PFSK-1 (cell line): ENCODE results near the gene RAPGEF3.

Experiments used
- FOXP2 ChIP-seq: optimal IDR thresholded peaks from 2 replicates; pipeline ENCODE3; 2011; ENCODE audit warnings: borderline replicate concordance, control low read depth, inconsistent platforms; ENCODE audit not compliant: insufficient read depth; ENCODE audit errors: extremely low read length, extremely low read depth
- POLR2AphosphoS5 ChIP-seq: IDR thresholded peaks from 2 replicates; pipeline ENCODE4 v1.6.1; 2012; ENCODE audit warnings: low read depth, mild to moderate bottlenecking, control low read depth, low read length, moderate library complexity
- REST ChIP-seq, 2 experiments: IDR thresholded peaks; 2 replicates each; pipeline versions ENCODE4 v1.6.1 to v1.8.0; 2011 to 2012; ENCODE audit warnings: low read depth in 2 of 2, low read length in 2 of 2, control low read depth in 1 of 2, inconsistent platforms in 1 of 2, mild to moderate bottlenecking in 1 of 2, moderate library complexity in 1 of 2; ENCODE audit not compliant: insufficient read depth in 1 of 2
- SIN3A ChIP-seq: IDR thresholded peaks from 2 replicates; pipeline ENCODE4 v1.6.1; 2012; ENCODE audit warnings: mild to moderate bottlenecking, low read length, moderate library complexity, borderline replicate concordance; ENCODE audit not compliant: insufficient read depth
- TAF1 ChIP-seq: IDR thresholded peaks from 2 replicates; pipeline ENCODE4 v1.6.1; 2012; ENCODE audit warnings: low read length, control low read depth, borderline replicate concordance; ENCODE audit not compliant: insufficient read depth

RAPGEF3 gene

DNA sequence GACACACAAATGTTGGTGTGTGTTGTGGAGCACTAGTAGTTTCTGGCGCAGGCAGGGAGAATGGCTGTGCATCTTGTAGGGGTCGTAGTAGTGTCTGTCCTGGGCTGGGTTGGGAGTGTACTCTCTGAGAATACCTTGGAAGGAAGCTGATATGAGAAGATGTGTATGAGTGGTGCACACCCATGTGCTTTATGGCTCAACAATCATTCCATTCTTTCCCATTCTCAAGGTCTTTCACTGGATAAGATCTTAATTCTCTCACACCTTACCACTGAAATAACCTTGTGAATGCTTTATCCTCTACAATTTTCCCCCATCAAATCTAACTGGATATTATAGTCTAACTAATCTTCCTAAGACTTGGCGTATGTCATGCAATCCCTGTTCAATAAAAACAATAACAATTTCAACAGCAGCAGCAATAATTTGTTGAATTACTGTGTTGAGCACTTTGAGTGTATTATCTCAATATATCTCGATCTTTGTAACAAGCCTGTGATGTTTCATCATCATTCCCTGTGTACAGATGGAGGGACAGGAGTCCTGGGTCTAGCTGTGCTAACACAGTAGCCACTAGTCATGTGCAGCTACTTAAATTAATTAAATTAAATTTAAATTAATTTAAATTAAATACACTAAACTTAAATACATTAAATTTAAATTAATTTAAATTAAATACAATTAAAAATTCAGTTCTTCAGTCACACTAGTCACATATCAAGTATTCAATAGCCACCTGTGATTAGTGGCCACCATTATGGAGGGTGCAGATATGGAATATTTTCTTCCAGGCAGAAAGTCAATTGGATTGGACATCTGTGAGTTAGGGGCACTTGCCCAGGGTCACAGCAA is 10.8 kb upstream of the RAPGEF3 start:
- TF ChIP-seq TAF1 (no peak), REST (IDR thresholded peaks at IDR 0.05; ENCODE audit: insufficient read depth in 1 of 2, low read depth in 2 of 2, low read length in 2 of 2) (no peak), FOXP2 (no peak), SIN3A (no peak), POLR2AphosphoS5 (no peak)

GRCh38 chr12:47768323-47768811 is 9.7 kb upstream of the RAPGEF3 start:
- TF ChIP-seq REST (IDR thresholded peaks at IDR 0.05; ENCODE audit: insufficient read depth in 1 of 2, low read depth in 2 of 2, low read length in 2 of 2) = no peak
- no peak for TF ChIP-seq POLR2AphosphoS5
- TF ChIP-seq FOXP2 = no peak
- TF ChIP-seq SIN3A = no peak
- TF ChIP-seq TAF1 = no peak

GRCh38 chr12:47767216-47767724 is 8.6 kb upstream of the RAPGEF3 start:
- TF ChIP-seq FOXP2 (no peak), REST (IDR thresholded peaks at IDR 0.05; ENCODE audit: insufficient read depth in 1 of 2, low read depth in 2 of 2, low read length in 2 of 2) (no peak), SIN3A (no peak), TAF1 (no peak), POLR2AphosphoS5 (no peak)

DNA sequence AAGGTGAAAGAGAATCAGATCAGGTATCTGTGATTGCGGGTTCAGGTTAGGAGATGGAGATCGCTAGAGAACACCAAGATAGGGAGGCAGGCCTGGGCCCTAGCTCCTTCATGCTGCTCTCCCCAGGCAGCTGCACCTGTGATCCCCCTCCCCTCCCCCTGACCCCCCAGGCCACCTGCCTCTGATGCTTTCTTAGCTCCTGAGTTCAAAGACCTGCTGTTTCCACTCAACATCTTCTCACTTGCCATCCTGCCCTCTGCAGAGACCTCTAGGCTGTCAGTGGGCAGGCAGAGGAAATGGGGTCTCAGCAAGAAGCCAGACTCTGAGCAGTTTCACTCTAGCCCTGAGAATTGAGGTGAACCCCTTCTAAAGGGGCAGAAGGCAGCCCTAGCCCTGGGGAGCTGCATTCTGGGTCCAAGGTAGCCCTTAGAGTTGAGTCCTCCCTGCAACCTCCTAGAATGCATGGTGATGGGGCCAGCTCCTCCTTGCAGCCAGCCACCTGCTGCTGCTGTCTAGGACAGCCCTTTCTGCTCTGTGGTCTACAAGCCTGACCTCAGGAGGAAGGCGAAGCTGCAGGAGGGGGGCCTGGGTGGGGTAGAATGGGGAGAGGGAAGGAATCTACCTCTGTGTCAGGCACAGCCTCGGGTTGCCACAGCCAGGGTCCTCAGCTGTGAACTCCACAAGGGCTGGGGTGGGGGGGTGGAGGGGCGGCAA is 8.0 kb upstream of the RAPGEF3 start:
- no peak for TF ChIP-seq SIN3A
- TF ChIP-seq FOXP2 = no peak
- no peak for TF ChIP-seq REST (IDR thresholded peaks at IDR 0.05; ENCODE audit: insufficient read depth in 1 of 2, low read depth in 2 of 2, low read length in 2 of 2)
- TF ChIP-seq TAF1 = no peak
- no peak for TF ChIP-seq POLR2AphosphoS5
